ENCODE results near the gene ENPP7.

- TF ChIP-seq CTCF (IDR thresholded peaks at IDR 0.05; ENCODE audit: low read depth, low read length) (no peak), POLR2A (IDR thresholded peaks at IDR 0.05; ENCODE audit: extremely low read depth, insufficient read length) (no peak), MYC (IDR thresholded peaks at IDR 0.05; ENCODE audit: low read depth, low read length) (no peak), MAX (IDR thresholded peaks at IDR 0.05; ENCODE audit: low read depth, low read length) (no peak)
These were observed 2.9 kb downstream of the ENPP7 start for GRCh38 chr17:79733692-79734070.

All from NB4 (cell line).